HEK293 (cell line): Measurements from ENCODE around the gene DIO3.
A peak's percentile ranks its signal among the peaks of the same experiment; 100 is the strongest.

Source experiments
- CTCF ChIA-PET: fragments of 350-600 bp; formaldehyde crosslinking; extraction: SDS; loops from one replicate; lab custom pipeline; 2021; ENCODE audit warnings: antibody characterized with exemption; lab: Yijun Ruan, JAX
- POLR2A ChIA-PET: fragments of 300-600 bp; formaldehyde crosslinking; extraction: SDS; loops from one replicate; lab custom pipeline; 2020; ENCODE audit warnings: antibody characterized with exemption, inconsistent platforms; lab: Yijun Ruan, JAX
- H3K27ac ChIP-seq: fragments of 200-500 bp; sonication (Bioruptor generic); 2 replicates; pipeline ENCODE4 v1.5.1; 2014; ENCODE audit warnings: low read depth, low read length, control low read depth, inconsistent platforms; ENCODE audit errors: extremely low read depth
- H3K36me3 ChIP-seq, 2 experiments: fragments of 200-500 bp in 1 of 2; sonication (Bioruptor generic) in 1 of 2; 1 replicate in 1 of 2; 2 replicates in 1 of 2; pipeline ENCODE4 v1.5.1; 2014 to 2017; ENCODE audit warnings: inconsistent platforms in 2 of 2, low read length in 2 of 2; ENCODE audit not compliant: control insufficient read depth in 2 of 2, insufficient read depth in 1 of 2
- H3K4me1 ChIP-seq: fragments of 200-500 bp; sonication (Bioruptor generic); 2 replicates; pipeline ENCODE4 v1.5.1; 2014; ENCODE audit warnings: mild to moderate bottlenecking, low read length, inconsistent platforms; ENCODE audit not compliant: control insufficient read depth, insufficient read depth
- H3K4me3 ChIP-seq: 2 replicates; pipeline ENCODE4 v1.5.1; 2011; ENCODE audit warnings: low read depth, mild to moderate bottlenecking, control low read depth, low read length, moderate library complexity
- H3K9me3 ChIP-seq: fragments of 200-500 bp; sonication (Bioruptor generic); 2 replicates; pipeline ENCODE4 v1.5.1; 2014; ENCODE audit warnings: low read depth, low read length, inconsistent platforms; ENCODE audit not compliant: control insufficient read depth, insufficient read depth
- BCL6B ChIP-seq: fragments of 450-650 bp; formaldehyde crosslinking; IDR thresholded peaks from 2 replicates; pipeline ENCODE4 v1.5.1; 2017; ENCODE audit warnings: missing biosample characterization, missing genetic modification characterization
- CTCF ChIP-seq: fragments of 450-650 bp; formaldehyde crosslinking; IDR thresholded peaks from 2 replicates; pipeline ENCODE4 v1.5.1; 2016; ENCODE audit warnings: missing biosample characterization, missing genetic modification characterization
- KLF17 ChIP-seq: fragments of 450-650 bp; formaldehyde crosslinking; IDR thresholded peaks from 2 replicates; pipeline ENCODE4 v1.5.1; 2016; ENCODE audit warnings: missing biosample characterization, missing genetic modification characterization
- PRDM10 ChIP-seq: fragments of 450-650 bp; formaldehyde crosslinking; IDR thresholded peaks from 2 replicates; pipeline ENCODE4 v1.5.1; 2016; ENCODE audit warnings: missing biosample characterization, missing genetic modification characterization
- PRDM6 ChIP-seq: fragments of 450-650 bp; formaldehyde crosslinking; IDR thresholded peaks from 2 replicates; pipeline ENCODE4 v1.5.1; 2017; ENCODE audit warnings: missing biosample characterization, missing genetic modification characterization
- SP7 ChIP-seq: fragments of 450-650 bp; formaldehyde crosslinking; IDR thresholded peaks from 2 replicates; pipeline ENCODE4 v1.5.1; 2016; ENCODE audit warnings: missing biosample characterization, missing genetic modification characterization
- ZBTB49 ChIP-seq: fragments of 450-650 bp; formaldehyde crosslinking; IDR thresholded peaks from 2 replicates; pipeline ENCODE4 v1.5.1; 2016; ENCODE audit warnings: missing biosample characterization, missing genetic modification characterization, low read depth
- ZFP3 ChIP-seq: fragments of 450-650 bp; formaldehyde crosslinking; IDR thresholded peaks from 2 replicates; pipeline ENCODE4 v1.5.1; 2016; ENCODE audit warnings: low read depth, missing biosample characterization, missing genetic modification characterization
- ZNF138 ChIP-seq: fragments of 450-650 bp; formaldehyde crosslinking; IDR thresholded peaks from 2 replicates; pipeline ENCODE4 v1.5.1; 2016; ENCODE audit warnings: missing biosample characterization, missing genetic modification characterization, borderline replicate concordance
- ZNF23 ChIP-seq: fragments of 450-650 bp; formaldehyde crosslinking; IDR thresholded peaks from 2 replicates; pipeline ENCODE4 v1.5.1; 2016; ENCODE audit warnings: missing biosample characterization, missing genetic modification characterization, borderline replicate concordance
- ZNF266 ChIP-seq: fragments of 450-650 bp; formaldehyde crosslinking; IDR thresholded peaks from 2 replicates; pipeline ENCODE4 v1.5.1; 2016; ENCODE audit warnings: missing biosample characterization, missing genetic modification characterization, low read depth
- ZNF391 ChIP-seq: fragments of 450-650 bp; formaldehyde crosslinking; IDR thresholded peaks from 2 replicates; pipeline ENCODE4 v1.5.1; 2016; ENCODE audit warnings: low read depth, missing biosample characterization, missing genetic modification characterization, borderline replicate concordance
- ZNF48 ChIP-seq: fragments of 450-650 bp; formaldehyde crosslinking; IDR thresholded peaks from 2 replicates; pipeline ENCODE4 v1.5.1; 2016; ENCODE audit warnings: missing biosample characterization, missing genetic modification characterization
- ZNF513 ChIP-seq: fragments of 450-650 bp; IDR thresholded peaks from 2 replicates; pipeline ENCODE4 v1.5.1; 2018; ENCODE audit warnings: missing biosample characterization, missing genetic modification characterization
- ZNF670 ChIP-seq: fragments of 450-650 bp; formaldehyde crosslinking; IDR thresholded peaks from 2 replicates; pipeline ENCODE4 v1.5.1; 2016; ENCODE audit warnings: missing biosample characterization, missing genetic modification characterization, low read depth
- ZSCAN4 ChIP-seq: fragments of 450-650 bp; formaldehyde crosslinking; IDR thresholded peaks from 2 replicates; pipeline ENCODE4 v1.5.1; 2017; ENCODE audit warnings: missing biosample characterization, missing genetic modification characterization

The DIO3 gene

GRCh38 chr14:101537286-101537685 lies 24.0 kb upstream of the DIO3 start:
- POLR2A ChIA-PET, result no interaction called here
- Histone ChIP-seq H3K9me3 (no peaks in the 10 kb centered on the region), H3K4me3 (no peak overlapping the region), H3K27ac (no peak overlapping the region), H3K36me3 (no peaks in the 10 kb centered on the region), H3K4me1 (no peaks in the 10 kb centered on the region)
- CTCF ChIA-PET, result interaction anchor here (0.5 kb wide), 1 partner anchor 76 kb away, joined by 3 read pairs; no protein-coding TSS in a partner anchor
- no peak for TF ChIP-seq ZSCAN4
- no peak for TF ChIP-seq PRDM6 (tag by site-specific recombination)
- no peak for TF ChIP-seq ZFP3 (tag by site-specific recombination)
- no peak for TF ChIP-seq ZNF48
- no peak for TF ChIP-seq KLF17 (tag by site-specific recombination)

GRCh38 chr14:101538878-101539277 lies 22.4 kb upstream of the DIO3 start:
- ChIA-PET POLR2A (no interaction called here), CTCF (no interaction called here)
- no peaks in the 10 kb centered on the region for H3K9me3 ChIP-seq
- H3K36me3 ChIP-seq, result no peaks in the 10 kb centered on the region
- no peak overlapping the region for H3K27ac ChIP-seq
- H3K4me3 ChIP-seq, result no peak overlapping the region
- no peaks in the 10 kb centered on the region for H3K4me1 ChIP-seq
- TF ChIP-seq ZNF138, result no peak
- no peak for TF ChIP-seq ZNF23 (tag by site-specific recombination)
- no peak for TF ChIP-seq ZNF391 (tag by site-specific recombination)
- TF ChIP-seq PRDM10 (tag by site-specific recombination), result no peak
- TF ChIP-seq BCL6B, result peak; percentile 58; the same call in 1 of the 2 replicates

GRCh38 chr14:101539880-101540279 lies 21.4 kb upstream of the DIO3 start:
- H3K9me3 ChIP-seq, result no peaks in the 10 kb centered on the region
- no peaks in the 10 kb centered on the region for H3K36me3 ChIP-seq
- ChIA-PET CTCF (no interaction called here), POLR2A (no interaction called here)
- no peak overlapping the region for H3K4me3 ChIP-seq
- H3K4me1 ChIP-seq, result no peaks in the 10 kb centered on the region
- no peak overlapping the region for H3K27ac ChIP-seq
- TF ChIP-seq ZNF670 (tag by site-specific recombination) (no peak), ZBTB49 (tag by site-specific recombination) (no peak), ZNF266 (tag by site-specific recombination) (no peak), SP7 (tag by site-specific recombination) (no peak), ZNF513 (tag by site-specific recombination) (no peak), CTCF (tag by site-specific recombination) (no peak)
